Heart left ventricle (tissue), 13 donors: ENCODE measurements around the gene ERCC2.

Source experiments
- CTCF ChIP-seq, 12 donors: fragments of 200-600 bp; sonication (generic) in 4 of 12; IDR thresholded peaks; one replicate each; pipeline versions ENCODE4 v1.5.0 to v1.8.0; 2018 to 2022; ENCODE audit warnings: antibody characterized with exemption in 12 of 12, mild to moderate bottlenecking in 5 of 12
- POLR2A ChIP-seq, 2 donors: fragments of 450-650 bp; IDR thresholded peaks; one replicate each; pipeline ENCODE4 v1.6.1; 2017; ENCODE audit warnings: antibody characterized with exemption in 2 of 2, mild to moderate bottlenecking in 2 of 2, moderate library complexity in 2 of 2
- donor health status: ischemic (EF 13 %, LVEDD 7.1; RV severe dilation, severe dysfunction).
- donor health status: DM: no; HTN: yes; CAD: no.
- donor health status: DM: no; HTN: no; CAD: no.
- donor health status: ischemic (EF 25% LVEDD 6.9; RV normal size, moderate dysfunction).
- donor health status: ischemic (EF 25% LVEDD 5.7; RV mildly dilated, moderate dysfunction).
- donor health status: ischemic (EF 35%, LVEDD 5.7; RV mildly dilated, moderate dysfunction).
- donor health status: nonischemic (EF 11% LVEDD 7.7; RV severe dilation, severe dysfunction).
- donor health status: DM: yes; HTN: yes; CAD: no.
- donor health status: PGD.
- donor health status: ischemic (EF 29% LVEDD 5.4; RV normal size, mild dysfunction).
- donor health status: nonischemic (EF 23%, LVEDD 6.1; RV moderate dilation, normal function).

GRCh38 chr19:45403781-45404556 is 33.6 kb upstream of the ERCC2 start:
- peak; percentile 15 to 62 (median 44) for TF ChIP-seq CTCF (IDR thresholded peaks at IDR 0.05)
- TF ChIP-seq POLR2A (IDR thresholded peaks at IDR 0.05): no peak
